Hepatocyte (in vitro differentiated cells): ENCODE data around the gene RNASE2. TPM values are rescaled to one million over a fixed set of nuclear protein-coding genes. Genes with fewer than 3 reads are reported as not detected.
A peak's percentile ranks its signal among the peaks of the same experiment; 100 is the strongest.

Experiments used
- DNase-seq: peaks from one replicate; pipeline ENCODE4 v3.0.0-alpha.2; 2016; ENCODE audit warnings: low spot score
- H2AFZ ChIP-seq: fragments of 200-600 bp; sonication (generic); 2 replicates; pipeline ENCODE4 v1.6.0; 2016; ENCODE audit warnings: antibody characterized with exemption, mild to moderate bottlenecking
- H3K27ac ChIP-seq: fragments of 200-600 bp; sonication (generic); 2 replicates; pipeline ENCODE4 v1.5.1; 2016; ENCODE audit warnings: mild to moderate bottlenecking
- H3K27me3 ChIP-seq: fragments of 200-600 bp; sonication (generic); 2 replicates; pipeline ENCODE4 v1.6.1; 2016
- H3K36me3 ChIP-seq: fragments of 200-600 bp; sonication (generic); replicated peaks from 2 replicates; pipeline ENCODE4 v1.5.1; 2016; ENCODE audit warnings: low read depth; ENCODE audit not compliant: insufficient read depth
- H3K4me1 ChIP-seq: fragments of 200-600 bp; sonication (generic); 2 replicates; pipeline ENCODE4 v1.5.1; 2016; ENCODE audit warnings: mild to moderate bottlenecking, moderate library complexity; ENCODE audit not compliant: insufficient read depth
- H3K4me2 ChIP-seq: fragments of 200-600 bp; sonication (generic); 2 replicates; pipeline ENCODE4 v1.6.0; 2016
- H3K4me3 ChIP-seq: fragments of 200-600 bp; sonication (generic); 2 replicates; pipeline ENCODE4 v1.5.1; 2016; ENCODE audit warnings: mild to moderate bottlenecking
- H3K79me2 ChIP-seq: fragments of 200-600 bp; sonication (generic); 2 replicates; pipeline ENCODE4 v1.6.0; 2017; ENCODE audit warnings: mild to moderate bottlenecking
- H3K9me2 ChIP-seq: fragments of 200-600 bp; sonication (generic); replicated peaks from 2 replicates; pipeline ENCODE4 v1.6.0; 2017; ENCODE audit warnings: mild to moderate bottlenecking; ENCODE audit not compliant: insufficient read depth
- H3K9me3 ChIP-seq: fragments of 200-600 bp; sonication (generic); 2 replicates; pipeline ENCODE4 v1.5.1; 2016; ENCODE audit warnings: low read depth, mild to moderate bottlenecking
- H4K20me1 ChIP-seq: fragments of 200-600 bp; sonication (generic); 2 replicates; pipeline ENCODE4 v1.6.0; 2016; ENCODE audit warnings: mild to moderate bottlenecking; ENCODE audit not compliant: insufficient read depth, poor library complexity, severe bottlenecking
- EZH2 ChIP-seq: fragments of 200-600 bp; sonication (generic); IDR thresholded peaks from 2 replicates; pipeline ENCODE4 v1.6.1; 2016; ENCODE audit warnings: antibody characterized with exemption, mild to moderate bottlenecking, borderline replicate concordance
- EZH2phosphoT487 ChIP-seq: fragments of 200-600 bp; sonication (generic); IDR thresholded peaks from one replicate; pipeline ENCODE4 v1.6.1; 2018; ENCODE audit warnings: antibody characterized with exemption, mild to moderate bottlenecking, low read depth, moderate library complexity; ENCODE audit not compliant: unreplicated experiment, severe bottlenecking
- WGBS: methylation state at CpG from one replicate; pipeline ENCODE4 v1.1.6; 2016; ENCODE audit warnings: low lambda C conversion rate; ENCODE audit errors: missing lambda C conversion rate; 5-methylcytosine and 5-hydroxymethylcytosine counted together
- polyA plus RNA-seq: library from polyadenylated mRNA; unstranded; fragments of >200 nt; fragmentation: Nextera tagmentation; extraction: Ambion mirVana; gene quantifications from 2 replicates; pipeline ENCODE4 v1.2.1, GENCODE V29; 2016
- total RNA-seq: library from RNA; depleted of rRNA; stranded (reverse); fragments of >200 nt; gene quantifications from 2 replicates; pipeline ENCODE4 v1.2.3, GENCODE V29; 2014
- TF ChIP-seq, protein P1 (sequence below): fragments of 200-600 bp; sonication (generic); IDR thresholded peaks from 2 replicates; pipeline ENCODE4 v1.5.1; 2016; ENCODE audit warnings: antibody characterized with exemption, mild to moderate bottlenecking; ENCODE audit not compliant: poor library complexity

The RNASE2 gene
- total and polyA plus RNA-seq, 2 experiments from 2014 or later: 1.6 to 8.9 TPM

DNA sequence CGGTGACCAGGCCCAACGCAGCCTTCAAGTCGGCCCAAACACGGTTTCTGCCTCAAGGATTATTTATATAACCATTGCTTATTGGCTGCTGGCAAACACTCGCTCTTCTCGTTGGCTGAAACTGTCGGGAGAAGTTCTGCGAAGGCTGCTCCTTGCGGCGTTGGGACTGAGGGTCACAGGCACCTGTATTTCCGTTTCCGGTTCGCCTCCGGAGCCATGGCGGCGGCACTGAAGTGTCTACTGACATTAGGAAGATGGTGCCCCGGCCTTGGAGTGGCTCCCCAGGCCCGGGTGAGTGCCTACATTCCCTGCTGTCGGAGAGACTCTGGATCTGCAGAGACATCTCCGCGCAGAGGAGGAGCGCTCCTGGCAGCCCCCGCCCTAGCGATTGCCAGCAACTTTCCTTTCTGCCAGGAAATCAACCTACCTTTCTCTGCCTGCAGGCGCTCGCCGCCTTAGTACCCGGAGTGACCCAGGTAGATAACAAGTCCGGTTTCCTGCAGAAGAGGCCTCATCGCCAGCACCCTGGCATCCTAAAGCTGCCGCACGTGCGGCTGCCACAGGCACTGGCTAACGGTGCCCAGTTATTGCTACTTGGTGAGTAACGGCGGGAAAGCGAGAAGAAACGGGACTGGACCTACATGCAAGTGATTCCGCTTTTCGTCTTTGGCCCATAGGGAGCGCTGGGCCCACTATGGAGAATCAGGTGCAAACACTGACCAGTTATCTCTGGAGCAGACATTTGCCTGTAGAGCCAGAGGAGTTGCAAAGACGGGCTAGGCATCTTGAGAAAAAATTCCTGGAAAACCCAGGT, 34.7 kb downstream of the RNASE2 start, which contains the start of gene METTL17:
Gene METTL17 (plus strand): TSS at position 194 of the 814 bp plus-strand sequence. CDS start 23 bp downstream, at position 217.
- Histone ChIP-seq H4K20me1 (no peaks in the 10 kb centered on the region), H3K9me2 (no peaks in the 10 kb centered on the region), H3K9me3 (no peaks in the 10 kb centered on the region), H3K27ac (peak within 1 kb of the TSS; percentile 84), H3K4me2 (peak within 1 kb of the TSS; percentile 80), H3K36me3 (peaks cover 2% of the 10 kb centered on the region), H3K27me3 (no peaks in the 10 kb centered on the region), H3K4me1 (peaks cover 11% of the 10 kb centered on the region), H3K4me3 (peak within 1 kb of the TSS; percentile 84), H3K79me2 (peaks cover 29% of the 10 kb centered on the region), H2AFZ (peak within 1 kb of the TSS; percentile 63)
- 3% methylated on average over 42 of the region's 42 CpGs for whole genome bisulfite sequencing
- TF ChIP-seq EZH2 (no peak), EZH2phosphoT487 (no peak)
- TF ChIP-seq, protein P1, sequence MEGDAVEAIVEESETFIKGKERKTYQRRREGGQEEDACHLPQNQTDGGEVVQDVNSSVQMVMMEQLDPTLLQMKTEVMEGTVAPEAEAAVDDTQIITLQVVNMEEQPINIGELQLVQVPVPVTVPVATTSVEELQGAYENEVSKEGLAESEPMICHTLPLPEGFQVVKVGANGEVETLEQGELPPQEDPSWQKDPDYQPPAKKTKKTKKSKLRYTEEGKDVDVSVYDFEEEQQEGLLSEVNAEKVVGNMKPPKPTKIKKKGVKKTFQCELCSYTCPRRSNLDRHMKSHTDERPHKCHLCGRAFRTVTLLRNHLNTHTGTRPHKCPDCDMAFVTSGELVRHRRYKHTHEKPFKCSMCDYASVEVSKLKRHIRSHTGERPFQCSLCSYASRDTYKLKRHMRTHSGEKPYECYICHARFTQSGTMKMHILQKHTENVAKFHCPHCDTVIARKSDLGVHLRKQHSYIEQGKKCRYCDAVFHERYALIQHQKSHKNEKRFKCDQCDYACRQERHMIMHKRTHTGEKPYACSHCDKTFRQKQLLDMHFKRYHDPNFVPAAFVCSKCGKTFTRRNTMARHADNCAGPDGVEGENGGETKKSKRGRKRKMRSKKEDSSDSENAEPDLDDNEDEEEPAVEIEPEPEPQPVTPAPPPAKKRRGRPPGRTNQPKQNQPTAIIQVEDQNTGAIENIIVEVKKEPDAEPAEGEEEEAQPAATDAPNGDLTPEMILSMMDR: peak; percentile 43
- DNase-seq: peak; percentile 96

DNA sequence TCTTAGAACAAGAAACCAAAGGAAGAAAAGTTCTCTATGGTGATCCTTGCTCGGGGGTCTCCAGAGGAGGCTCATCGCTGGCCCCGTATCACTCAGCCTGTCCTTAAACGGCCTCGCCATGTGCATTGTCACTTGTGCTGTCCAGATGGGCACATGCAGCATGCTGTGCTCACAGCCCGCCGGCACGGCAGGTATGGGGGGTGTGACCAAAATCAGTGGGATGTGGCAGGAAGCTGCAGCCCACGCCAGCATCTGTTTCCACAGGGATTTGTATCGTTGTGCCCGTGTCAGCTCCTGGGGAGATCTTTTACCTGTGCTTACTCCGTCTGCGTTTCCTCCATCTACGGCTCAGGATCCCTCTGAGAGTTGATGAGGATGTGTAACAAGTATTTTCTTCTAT, 41.2 kb downstream of the RNASE2 start:
- DNase-seq: no peak

DNA sequence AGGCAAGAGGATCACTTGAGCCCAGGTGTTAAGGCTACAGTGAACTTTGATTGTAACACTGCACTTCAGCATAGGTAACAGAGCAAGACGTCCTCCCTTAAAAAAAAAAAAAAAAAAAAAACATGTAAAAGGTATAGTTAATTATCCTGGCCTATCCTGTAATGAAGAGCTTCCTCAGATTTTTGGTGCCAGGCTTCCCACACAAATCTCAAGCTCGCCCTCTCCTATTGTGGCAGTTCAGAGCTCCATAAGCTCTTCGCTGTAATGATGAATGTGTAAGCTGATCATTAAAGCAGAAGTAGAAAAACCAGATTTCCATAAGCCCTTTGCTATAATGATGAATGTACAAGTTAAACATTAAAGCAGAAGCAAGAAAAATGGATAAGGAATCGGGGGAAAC, 41.8 kb downstream of the RNASE2 start:
- Histone ChIP-seq H3K36me3 (peaks cover 14% of the 10 kb centered on the region), H4K20me1 (no peaks in the 10 kb centered on the region), H3K4me3 (no peak overlapping the region), H3K79me2 (peaks cover 11% of the 10 kb centered on the region), H3K4me2 (peak overlapping the region; percentile 48), H3K27ac (peak overlapping the region; percentile 40), H2AFZ (no peak overlapping the region), H3K9me2 (no peaks in the 10 kb centered on the region), H3K27me3 (no peaks in the 10 kb centered on the region), H3K9me3 (no peaks in the 10 kb centered on the region), H3K4me1 (peaks cover 22% of the 10 kb centered on the region)
- WGBS: 40% methylated on average over 4 of the region's 4 CpGs
- no peak for DNase-seq
- no peak for TF ChIP-seq EZH2phosphoT487
- TF ChIP-seq EZH2: no peak
- TF ChIP-seq, protein P1: no peak

More for the DNA sequence above, 41.2 kb downstream of the RNASE2 start:
- WGBS: 87% methylated on average over 14 of the region's 14 CpGs
- H3K27ac ChIP-seq: peak overlapping the region; percentile 40
- H2AFZ ChIP-seq: no peak overlapping the region
- no peaks in the 10 kb centered on the region for H3K9me3 ChIP-seq
- H3K4me3 ChIP-seq: no peak overlapping the region
- H3K79me2 ChIP-seq: peaks cover 17% of the 10 kb centered on the region
- peaks cover 22% of the 10 kb centered on the region for H3K4me1 ChIP-seq
- no peaks in the 10 kb centered on the region for H3K27me3 ChIP-seq
- H3K9me2 ChIP-seq: no peaks in the 10 kb centered on the region
- H3K4me2 ChIP-seq: peak overlapping the region; percentile 48
- TF ChIP-seq, protein P1: no peak
- TF ChIP-seq EZH2phosphoT487 (no peak), EZH2 (no peak)
- no peaks in the 10 kb centered on the region for H4K20me1 ChIP-seq
- peaks cover 14% of the 10 kb centered on the region for H3K36me3 ChIP-seq
